Keratinocyte (primary cell): ENCODE results near the gene ZNF558. TPM values are rescaled to one million over a fixed set of nuclear protein-coding genes. Genes with fewer than 3 reads are reported as not detected.
A peak's percentile ranks its signal among the peaks of the same experiment; 100 is the strongest.

Experiments used
- DNase-seq: peaks from one replicate; pipeline ENCODE4 v3.0.0-alpha.2; 2011; ENCODE audit warnings: low read depth, missing footprints, low spot score
- FAIRE-seq: peaks from 2 replicates; lab custom pipeline; 2011; peaks lifted over from hg19 to GRCh38; lab: Jason Lieb, UNC
- H2AFZ ChIP-seq: 2 replicates; pipeline ENCODE4 v1.6.0; 2012; ENCODE audit warnings: low read length, control low read depth, inconsistent platforms; ENCODE audit not compliant: control insufficient read depth
- H3K27ac ChIP-seq: 2 replicates; pipeline ENCODE4 v1.5.1; 2011; ENCODE audit warnings: low read length; ENCODE audit not compliant: control insufficient read depth, insufficient read depth
- H3K27me3 ChIP-seq: 3 replicates; pipeline ENCODE4 v1.6.0; 2011; ENCODE audit warnings: low read length; ENCODE audit not compliant: control insufficient read depth, insufficient read depth; ENCODE audit errors: extremely low read depth
- H3K36me3 ChIP-seq, 2 experiments: 2 replicates in 1 of 2; 3 replicates in 1 of 2; pipeline ENCODE4 v1.5.1; 2011; ENCODE audit warnings: low read length in 2 of 2, mild to moderate bottlenecking in 1 of 2; ENCODE audit not compliant: control insufficient read depth in 2 of 2, insufficient read depth in 2 of 2; ENCODE audit errors: extremely low read depth in 1 of 2
- H3K4me1 ChIP-seq: 3 replicates; pipeline ENCODE4 v1.5.1; 2011; ENCODE audit warnings: low read length; ENCODE audit not compliant: control insufficient read depth, insufficient read depth; ENCODE audit errors: extremely low read depth
- H3K4me2 ChIP-seq: 3 replicates; pipeline ENCODE4 v1.6.0; 2011; ENCODE audit warnings: low read depth, low read length; ENCODE audit not compliant: control insufficient read depth, insufficient read depth; ENCODE audit errors: extremely low read depth
- H3K4me3 ChIP-seq, 3 experiments: fragments of 200-600 bp in 1 of 3; sonication (generic) in 1 of 3; 2 replicates in 2 of 3; 3 replicates in 1 of 3; pipeline ENCODE4 v1.5.1; 2011 to 2016; ENCODE audit warnings: low read length in 3 of 3, mild to moderate bottlenecking in 3 of 3, control low read depth in 2 of 3, inconsistent platforms in 1 of 3, low read depth in 1 of 3, mixed read lengths in 1 of 3, mixed run types in 1 of 3, moderate library complexity in 1 of 3; ENCODE audit not compliant: control insufficient read depth in 2 of 3, insufficient read depth in 2 of 3; ENCODE audit errors: extremely low read depth in 1 of 3
- H3K79me2 ChIP-seq: 2 replicates; pipeline ENCODE4 v1.6.0; 2012; ENCODE audit warnings: low read length; ENCODE audit not compliant: control insufficient read depth, insufficient read depth
- H3K9ac ChIP-seq: 3 replicates; pipeline ENCODE4 v1.6.0; 2011; ENCODE audit warnings: low read length; ENCODE audit not compliant: control insufficient read depth, insufficient read depth; ENCODE audit errors: extremely low read depth
- H3K9me1 ChIP-seq: 3 replicates; pipeline ENCODE4 v1.6.0; 2011; ENCODE audit warnings: low read length; ENCODE audit not compliant: control insufficient read depth, insufficient read depth; ENCODE audit errors: extremely low read depth
- H3K9me3 ChIP-seq: 2 replicates; pipeline ENCODE4 v1.5.1; 2012; ENCODE audit warnings: low read depth, low read length; ENCODE audit not compliant: control insufficient read depth
- H4K20me1 ChIP-seq: 3 replicates; pipeline ENCODE4 v1.6.0; 2011; ENCODE audit warnings: low read length; ENCODE audit not compliant: control insufficient read depth, insufficient read depth; ENCODE audit errors: extremely low read depth
- EZH2 ChIP-seq: IDR thresholded peaks from one replicate; pipeline ENCODE4 v1.6.1; 2012; ENCODE audit warnings: inconsistent platforms, mild to moderate bottlenecking, low read length, moderate library complexity
- dilution Hi-C: fragments of 300-500 bp; cut with MboI; formaldehyde crosslinking; loops from one replicate; pipeline ENCODE4 v1.7.0; 2020; ENCODE audit warnings: low sequenced_read_pairs; ENCODE audit not compliant: extremely low pct_ligation_motif_present
- polyA plus RNA-seq, 5 experiments: library from polyadenylated mRNA; depleted of rRNA in 3 of 5; stranded (reverse) in 3 of 5; stranded (forward) in 1 of 5; unstranded in 1 of 5; fragments of >200 nt; gene quantifications; 1 replicate in 1 of 5; 2 replicates in 3 of 5; 3 replicates in 1 of 5; pipeline versions ENCODE4 v1.2.1 to v1.2.3, GENCODE V29; 2011 to 2012; ENCODE audit warnings: missing spikeins in 2 of 5, low read depth in 1 of 5, low replicate concordance in 1 of 5
- TF ChIP-seq, protein P1 (sequence below), 3 experiments: IDR thresholded peaks in 1 of 3; conservative IDR thresholded peaks in 1 of 3; optimal IDR thresholded peaks in 1 of 3; 2 replicates in 2 of 3; 3 replicates in 1 of 3; pipeline versions ENCODE3 to v1.5.1; 2011; ENCODE audit warnings: low read length in 3 of 3, mild to moderate bottlenecking in 3 of 3, moderate library complexity in 2 of 3, control low read depth in 1 of 3, inconsistent platforms in 1 of 3; ENCODE audit not compliant: insufficient read depth in 2 of 3; ENCODE audit errors: extremely low read depth in 1 of 3

The ZNF558 gene
- polyA plus RNA-seq, 1 donor (not counting 4 experiments of a cell fraction or from before 2014, with no cell fraction given): 17.1 TPM

DNA sequence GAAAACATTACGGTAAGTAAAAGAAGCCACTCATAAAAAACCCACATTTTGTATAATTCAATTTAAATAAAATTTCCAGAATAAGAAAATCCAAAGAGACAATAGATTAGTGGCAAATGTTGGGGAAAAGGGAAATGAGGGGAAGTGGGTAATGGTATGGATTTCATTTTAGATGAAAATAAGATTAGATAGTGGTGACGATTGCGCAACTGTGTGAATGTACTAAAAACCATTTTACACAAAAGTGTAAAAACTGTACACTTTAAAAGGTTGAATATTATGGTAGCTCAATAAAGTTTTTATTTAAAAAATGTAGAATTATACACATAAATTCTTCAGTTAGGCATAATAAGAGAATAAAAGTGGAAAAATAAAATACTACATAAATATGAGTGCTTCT lies 3.8 kb upstream of the ZNF558 start:
- peaks cover 8% of the 10 kb centered on the region for H3K4me1 ChIP-seq
- dilution Hi-C loops: no loop called here

DNA sequence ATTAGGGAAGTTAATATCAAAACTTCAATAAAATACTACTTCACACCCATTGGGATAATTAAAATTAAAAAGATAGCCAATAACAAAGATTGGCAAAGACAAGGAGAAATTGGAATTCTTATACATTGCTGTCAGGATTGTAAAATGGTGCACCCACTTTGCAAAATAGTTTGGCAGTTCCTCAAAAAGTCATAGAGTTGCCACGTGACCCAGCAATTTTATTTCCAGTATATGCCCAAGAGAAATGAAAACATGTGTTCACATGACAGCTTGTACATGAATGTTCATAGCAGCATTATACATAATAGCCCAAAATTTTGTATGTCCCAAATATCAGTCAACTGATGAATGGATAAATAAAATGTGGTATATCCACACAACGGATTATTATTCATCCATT lies 3.3 kb upstream of the ZNF558 start:
- Histone ChIP-seq H3K79me2 (no peaks in the 10 kb centered on the region), H2AFZ (no peak overlapping the region), H4K20me1 (no peaks in the 10 kb centered on the region), H3K4me1 (peaks cover 8% of the 10 kb centered on the region), H3K27me3 (no peaks in the 10 kb centered on the region), H3K9ac (no peak overlapping the region), H3K27ac (no peak overlapping the region), H3K9me1 (no peaks in the 10 kb centered on the region), H3K4me3 (no peak overlapping the region), H3K36me3 (no peaks in the 10 kb centered on the region), H3K9me3 (no peaks in the 10 kb centered on the region), H3K4me2 (no peak overlapping the region)
- DNase-seq: no peak
- dilution Hi-C loops: no loop called here
- no peak for TF ChIP-seq EZH2
- no peak for FAIRE-seq

More for the DNA sequence above, 3.8 kb upstream of the ZNF558 start:
- Histone ChIP-seq H3K27me3 (no peaks in the 10 kb centered on the region), H3K9me1 (no peaks in the 10 kb centered on the region), H2AFZ (no peak overlapping the region), H3K4me2 (no peak overlapping the region), H3K9me3 (no peaks in the 10 kb centered on the region), H4K20me1 (no peaks in the 10 kb centered on the region), H3K79me2 (no peaks in the 10 kb centered on the region), H3K4me3 (no peak overlapping the region), H3K9ac (no peak overlapping the region), H3K36me3 (no peaks in the 10 kb centered on the region), H3K27ac (no peak overlapping the region)
- FAIRE-seq (no peak), DNase-seq (no peak)
- TF ChIP-seq EZH2: no peak
- TF ChIP-seq, protein P1, sequence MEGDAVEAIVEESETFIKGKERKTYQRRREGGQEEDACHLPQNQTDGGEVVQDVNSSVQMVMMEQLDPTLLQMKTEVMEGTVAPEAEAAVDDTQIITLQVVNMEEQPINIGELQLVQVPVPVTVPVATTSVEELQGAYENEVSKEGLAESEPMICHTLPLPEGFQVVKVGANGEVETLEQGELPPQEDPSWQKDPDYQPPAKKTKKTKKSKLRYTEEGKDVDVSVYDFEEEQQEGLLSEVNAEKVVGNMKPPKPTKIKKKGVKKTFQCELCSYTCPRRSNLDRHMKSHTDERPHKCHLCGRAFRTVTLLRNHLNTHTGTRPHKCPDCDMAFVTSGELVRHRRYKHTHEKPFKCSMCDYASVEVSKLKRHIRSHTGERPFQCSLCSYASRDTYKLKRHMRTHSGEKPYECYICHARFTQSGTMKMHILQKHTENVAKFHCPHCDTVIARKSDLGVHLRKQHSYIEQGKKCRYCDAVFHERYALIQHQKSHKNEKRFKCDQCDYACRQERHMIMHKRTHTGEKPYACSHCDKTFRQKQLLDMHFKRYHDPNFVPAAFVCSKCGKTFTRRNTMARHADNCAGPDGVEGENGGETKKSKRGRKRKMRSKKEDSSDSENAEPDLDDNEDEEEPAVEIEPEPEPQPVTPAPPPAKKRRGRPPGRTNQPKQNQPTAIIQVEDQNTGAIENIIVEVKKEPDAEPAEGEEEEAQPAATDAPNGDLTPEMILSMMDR (optimal IDR thresholded peaks at IDR 0.05 in 1 of 3, IDR thresholded peaks at IDR 0.05 in 1 of 3, conservative IDR thresholded peaks at IDR 0.05 in 1 of 3; ENCODE audit: extremely low read depth in 1 of 3, insufficient read depth in 2 of 3, low read length in 3 of 3): no peak

DNA sequence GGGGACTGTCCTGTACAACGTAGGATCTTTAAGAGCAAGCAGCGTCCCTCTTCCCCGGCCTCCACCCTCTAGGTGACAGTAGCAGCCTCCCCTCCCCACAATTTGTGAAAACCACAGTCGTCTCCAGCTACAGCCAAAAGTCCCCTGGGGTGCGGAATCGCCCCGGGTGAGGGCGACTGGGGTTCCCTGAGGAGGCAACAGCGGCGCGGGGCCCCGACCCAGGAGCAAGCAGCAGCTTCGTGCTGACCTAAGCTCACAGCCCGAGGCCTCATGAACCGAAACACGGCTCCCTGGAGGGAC lies 322 bp downstream of the ZNF558 start:
- Histone ChIP-seq H3K9me1 (no peaks in the 10 kb centered on the region), H3K9ac (peak overlapping the region; percentile 90), H3K27ac (peak overlapping the region; percentile 80), H4K20me1 (no peaks in the 10 kb centered on the region), H3K4me1 (peaks cover 8% of the 10 kb centered on the region), H3K27me3 (no peaks in the 10 kb centered on the region), H3K9me3 (no peaks in the 10 kb centered on the region), H3K36me3 (no peaks in the 10 kb centered on the region), H3K4me3 (peak overlapping the region; percentile 67 to 82 (median 81)), H3K79me2 (no peaks in the 10 kb centered on the region), H2AFZ (peak overlapping the region; percentile 92), H3K4me2 (peak overlapping the region; percentile 93)
- TF ChIP-seq, protein P1 (optimal IDR thresholded peaks at IDR 0.05 in 1 of 3, IDR thresholded peaks at IDR 0.05 in 1 of 3, conservative IDR thresholded peaks at IDR 0.05 in 1 of 3; ENCODE audit: extremely low read depth in 1 of 3, insufficient read depth in 2 of 3, low read length in 3 of 3): no peak
- no peak for TF ChIP-seq EZH2
- FAIRE-seq: no peak
- DNase-seq: no peak
- dilution Hi-C loops: no loop called here
